Pancreas (tissue), 10 donors: ENCODE data around the gene TFF2. TPM values are rescaled to one million over a fixed set of nuclear protein-coding genes. Genes with fewer than 3 reads are reported as not detected.

Source experiments
- ATAC-seq, 4 donors: fragments of 200-7000 bp; cut with Tn5 transposase; one replicate each; pipeline versions ENCODE4 v1.8.0 to v1.9.1; 2020; ENCODE audit warnings: mild to moderate bottlenecking in 4 of 4, moderate library complexity in 4 of 4
- DNase-seq, 6 donors: peaks; one replicate each; pipeline ENCODE4 v3.0.0-alpha.2; 2020
- FAIRE-seq: peaks from 2 replicates; lab custom pipeline; 2012; peaks lifted over from hg19 to GRCh38; lab: Jason Lieb, UNC
- H3K27ac ChIP-seq, 4 donors: fragments of 200-600 bp; sonication (generic); 1 replicate in 3 of 4; 2 replicates in 1 of 4; pipeline versions ENCODE4 v1.5.0 to v1.8.0; 2020
- H3K27me3 ChIP-seq, 4 donors: fragments of 200-600 bp; one replicate each; pipeline ENCODE4 v1.8.0; 2021
- H3K36me3 ChIP-seq, 3 donors: fragments of 200-600 bp; sonication (generic) in 1 of 3; one replicate each; pipeline versions ENCODE4 v1.5.0 to v1.8.0; 2020 to 2021
- H3K4me1 ChIP-seq, 3 donors: fragments of 200-600 bp; one replicate each; pipeline ENCODE4 v1.8.0; 2021
- H3K4me3 ChIP-seq, 4 donors: fragments of 200-600 bp; sonication (generic) in 2 of 4; one replicate each; pipeline versions ENCODE4 v1.5.0 to v1.8.0; 2020 to 2021
- H3K9me3 ChIP-seq, 4 donors: fragments of 200-600 bp; one replicate each; pipeline ENCODE4 v1.8.0; 2021
- WGBS, 2 donors: extraction: QIAGEN DNeasy Blood & Tissue Kit; methylation state at CpG; one replicate each; pipeline ENCODE4 v1.1.7; 2013; 5-methylcytosine and 5-hydroxymethylcytosine counted together
- intact Hi-C, 3 donors: fragments of 100-400 bp; cut with DNase I; formaldehyde crosslinking; loops; one replicate each; pipeline versions ENCODE4 v1.11.1 to v1.14.2; 2022
- polyA plus RNA-seq, 2 donors: library from polyadenylated mRNA; stranded (reverse); fragments of 200-250 nt; gene quantifications; one replicate each; pipeline ENCODE4 v1.2.3, GENCODE V29; 2013
- total RNA-seq, 6 donors: library from RNA; stranded (reverse); fragmentation: NEBNext Ultra II Directional in 4 of 6; extraction: Animal tissue kit (Norgen Biotek cat#: 25700) in 4 of 6; gene quantifications; one replicate each; pipeline versions ENCODE4 v1.2.1 to v1.2.4, GENCODE V29; 2021 to 2023
- TF ChIP-seq, protein P1 (sequence below), 4 donors: fragments of 200-600 bp; sonication (generic) in 3 of 4; IDR thresholded peaks; one replicate each; pipeline versions ENCODE4 v1.5.0 to v1.8.0; 2021; ENCODE audit warnings: antibody characterized with exemption in 4 of 4
- donor health status: healthy with polysubstance abuse.
- donor health status: DM: no; HTN: no; CAD: no; lungs with moderate emphysema.
- donor health status: DM: no; HTN: no; CAD: no.
- donor health status: control.
- donor health status: control.
- donor health status: Bipolar disorder and iron deficiency.
- donor health status: DM: yes; HTN: yes; CAD: no.
- donor health status: DM: no; HTN: no; CAD: no.
- donor health status: DM: no; HTN: no; CAD: no.
- donor health status: DM: yes; HTN: yes; CAD: no.

Gene TFF2
- total and polyA plus RNA-seq, 8 donors = 0.28 to 19.6 (median 1.7) TPM

DNA sequence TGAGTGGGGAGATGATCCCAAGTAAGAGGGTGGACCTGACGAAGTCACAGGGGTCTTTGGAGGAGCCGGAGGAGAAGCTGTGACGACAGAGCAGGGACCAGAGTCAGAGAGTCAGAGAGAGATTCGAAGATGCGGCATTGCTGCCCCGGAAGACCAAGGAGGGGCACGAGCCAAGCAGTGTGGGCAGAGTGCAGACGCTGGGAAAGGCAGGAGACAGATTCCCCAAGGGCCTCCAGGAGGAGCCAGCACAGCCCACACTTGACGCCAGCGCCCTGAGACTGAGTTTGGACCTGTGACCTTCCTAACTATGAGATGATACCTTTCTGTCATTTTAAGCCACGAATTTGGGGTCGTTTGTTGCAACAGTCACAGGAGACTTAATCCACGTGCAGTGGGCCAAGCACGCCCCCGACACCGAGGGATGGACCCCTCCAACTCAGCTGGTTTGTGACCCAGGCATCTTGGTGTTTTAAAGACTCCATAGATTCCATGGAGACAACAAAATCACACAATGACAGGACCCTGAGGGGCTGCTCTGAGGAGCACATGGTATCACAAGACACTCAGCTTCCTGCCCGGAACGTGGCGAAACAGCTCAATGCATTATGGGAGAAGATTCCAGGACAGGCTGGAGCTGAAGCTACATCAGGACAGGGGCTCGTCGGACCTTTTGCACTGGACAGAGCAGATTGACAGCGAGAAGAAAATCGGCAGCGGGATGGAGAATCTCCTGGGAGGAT, 26.6 kb upstream of the TFF2 start:
- 70 to 83% methylated on average over 24 of the region's 24 CpGs for WGBS, 2 donors
- TF ChIP-seq, protein P1, sequence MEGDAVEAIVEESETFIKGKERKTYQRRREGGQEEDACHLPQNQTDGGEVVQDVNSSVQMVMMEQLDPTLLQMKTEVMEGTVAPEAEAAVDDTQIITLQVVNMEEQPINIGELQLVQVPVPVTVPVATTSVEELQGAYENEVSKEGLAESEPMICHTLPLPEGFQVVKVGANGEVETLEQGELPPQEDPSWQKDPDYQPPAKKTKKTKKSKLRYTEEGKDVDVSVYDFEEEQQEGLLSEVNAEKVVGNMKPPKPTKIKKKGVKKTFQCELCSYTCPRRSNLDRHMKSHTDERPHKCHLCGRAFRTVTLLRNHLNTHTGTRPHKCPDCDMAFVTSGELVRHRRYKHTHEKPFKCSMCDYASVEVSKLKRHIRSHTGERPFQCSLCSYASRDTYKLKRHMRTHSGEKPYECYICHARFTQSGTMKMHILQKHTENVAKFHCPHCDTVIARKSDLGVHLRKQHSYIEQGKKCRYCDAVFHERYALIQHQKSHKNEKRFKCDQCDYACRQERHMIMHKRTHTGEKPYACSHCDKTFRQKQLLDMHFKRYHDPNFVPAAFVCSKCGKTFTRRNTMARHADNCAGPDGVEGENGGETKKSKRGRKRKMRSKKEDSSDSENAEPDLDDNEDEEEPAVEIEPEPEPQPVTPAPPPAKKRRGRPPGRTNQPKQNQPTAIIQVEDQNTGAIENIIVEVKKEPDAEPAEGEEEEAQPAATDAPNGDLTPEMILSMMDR (IDR thresholded peaks at IDR 0.05) = no peak
- Histone ChIP-seq H3K9me3 (no peaks in the 10 kb centered on the region), H3K27me3 (no peaks in the 10 kb centered on the region), H3K27ac (no peak overlapping the region), H3K36me3 (no peaks in the 10 kb centered on the region), H3K4me3 (no peak overlapping the region), H3K4me1 (no peaks in the 10 kb centered on the region)
- no peak for FAIRE-seq
- ATAC-seq = no peak
- intact Hi-C loops = no loop called here
- peak in 1 of 6 donors; percentile 36 for DNase-seq

DNA sequence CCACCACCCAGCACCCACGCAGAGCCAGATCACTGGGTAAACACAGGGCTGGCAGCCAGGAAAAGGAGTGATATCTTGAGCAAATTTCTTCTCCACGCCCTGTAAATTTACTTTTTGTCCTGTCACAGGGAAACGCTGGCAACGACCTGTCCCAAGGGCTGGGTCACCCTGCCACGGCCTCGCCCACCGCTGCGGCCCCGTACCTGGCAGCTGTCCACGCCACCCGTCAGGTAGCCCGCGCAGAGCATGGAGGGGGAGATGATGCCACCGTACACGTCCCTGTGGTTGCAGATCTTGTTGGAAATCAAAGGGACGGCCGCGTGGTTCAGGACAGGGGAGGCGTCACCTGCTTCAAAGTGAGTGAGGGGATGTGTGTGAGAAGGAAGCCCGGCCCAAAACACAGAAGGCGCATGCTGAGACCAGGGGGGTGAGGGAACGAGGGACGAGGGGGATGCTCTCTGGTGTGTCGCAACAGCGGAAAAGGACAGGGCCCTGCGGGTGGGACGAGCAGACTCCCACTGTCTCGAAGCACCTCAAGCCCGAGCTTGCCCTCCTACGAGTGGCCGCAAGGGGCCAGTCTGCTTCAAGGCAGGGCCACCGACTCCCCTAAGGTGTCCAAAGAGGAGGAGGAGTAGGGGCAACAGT, 25.7 kb upstream of the TFF2 start:
- ATAC-seq (peak in 3 of 4 donors; percentile 44 to 85 (median 66)), FAIRE-seq (no peak), DNase-seq (peak in 5 of 6 donors; percentile 28 to 68 (median 48))
- Histone ChIP-seq H3K27me3 (no peaks in the 10 kb centered on the region), H3K36me3 (no peaks in the 10 kb centered on the region), H3K4me1 (no peaks in the 10 kb centered on the region), H3K27ac (no peak overlapping the region), H3K4me3 (no peak overlapping the region), H3K9me3 (no peaks in the 10 kb centered on the region)
- WGBS, 2 donors = 43 to 46% methylated on average over 32 of the region's 32 CpGs
- intact Hi-C loops = no loop called here
- TF ChIP-seq, protein P1 (IDR thresholded peaks at IDR 0.05) = peak in 1 of 4 donors; percentile 28

DNA sequence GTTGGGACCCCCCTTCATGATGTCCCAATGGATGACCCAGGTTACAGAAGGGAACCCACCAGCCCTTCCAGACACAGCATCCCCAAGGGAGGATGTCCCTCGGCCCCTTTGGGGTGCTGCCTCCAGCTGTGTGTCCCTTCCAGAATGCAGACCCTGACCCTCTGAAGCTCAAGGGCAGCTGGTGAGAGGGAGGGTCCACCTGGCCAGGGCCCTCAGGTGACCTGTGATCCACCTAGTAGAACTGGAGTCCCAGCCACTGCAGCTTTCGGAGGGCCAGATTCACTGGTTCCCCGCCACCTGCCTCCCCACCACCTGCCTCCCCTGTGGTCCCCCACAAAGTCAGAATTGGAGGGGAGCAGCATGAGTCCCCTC, 25.2 kb upstream of the TFF2 start:
- ATAC-seq = peak in 1 of 4 donors; percentile 5
- no peak overlapping the region for H3K4me3 ChIP-seq
- DNase-seq = peak in 1 of 6 donors; percentile 40
- TF ChIP-seq, protein P1 (IDR thresholded peaks at IDR 0.05) = no peak
- no peaks in the 10 kb centered on the region for H3K36me3 ChIP-seq
- WGBS, 2 donors = 43 to 52% methylated on average over 3 of the region's 3 CpGs
- no peaks in the 10 kb centered on the region for H3K9me3 ChIP-seq
- H3K27me3 ChIP-seq = no peaks in the 10 kb centered on the region
- no peak overlapping the region for H3K27ac ChIP-seq
- intact Hi-C loops = no loop called here
- FAIRE-seq = no peak
- H3K4me1 ChIP-seq = no peaks in the 10 kb centered on the region

DNA sequence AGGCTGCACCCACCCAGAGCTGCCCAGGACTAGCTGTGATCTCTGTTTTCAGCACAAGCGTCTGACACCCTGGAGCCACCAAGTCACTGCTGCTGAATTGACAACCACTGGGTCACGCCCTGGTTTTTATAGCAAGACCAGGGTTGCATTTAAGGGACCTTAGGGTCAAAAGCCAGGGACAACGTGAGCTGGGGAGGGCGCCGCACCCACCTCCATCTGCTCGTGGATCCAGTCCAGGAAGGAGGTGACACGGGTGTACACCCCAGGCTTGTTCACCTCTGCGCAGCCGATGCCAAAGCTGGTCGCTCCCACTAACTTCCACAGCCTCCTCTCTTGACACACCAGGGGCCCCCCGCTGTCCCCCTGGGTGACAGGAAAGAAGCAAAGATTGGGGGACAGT, 24.7 kb upstream of the TFF2 start:
- intact Hi-C loops = no loop called here
- 59 to 60% methylated on average over 11 of the region's 11 CpGs for WGBS, 2 donors

More for the DNA sequence above, 24.7 kb upstream of the TFF2 start:
- DNase-seq (peak in 1 of 6 donors; percentile 40), FAIRE-seq (no peak), ATAC-seq (no peak)
- Histone ChIP-seq H3K4me3 (no peak overlapping the region), H3K36me3 (no peaks in the 10 kb centered on the region), H3K9me3 (no peaks in the 10 kb centered on the region), H3K27me3 (no peaks in the 10 kb centered on the region), H3K27ac (no peak overlapping the region), H3K4me1 (no peaks in the 10 kb centered on the region)
- TF ChIP-seq, protein P1 (IDR thresholded peaks at IDR 0.05) = no peak
